ENCODE results near the gene TANC1.

GRCh38 chr2:158994920-158995676 lies 26.7 kb downstream of the TANC1 start:
- TF ChIP-seq, protein P1, sequence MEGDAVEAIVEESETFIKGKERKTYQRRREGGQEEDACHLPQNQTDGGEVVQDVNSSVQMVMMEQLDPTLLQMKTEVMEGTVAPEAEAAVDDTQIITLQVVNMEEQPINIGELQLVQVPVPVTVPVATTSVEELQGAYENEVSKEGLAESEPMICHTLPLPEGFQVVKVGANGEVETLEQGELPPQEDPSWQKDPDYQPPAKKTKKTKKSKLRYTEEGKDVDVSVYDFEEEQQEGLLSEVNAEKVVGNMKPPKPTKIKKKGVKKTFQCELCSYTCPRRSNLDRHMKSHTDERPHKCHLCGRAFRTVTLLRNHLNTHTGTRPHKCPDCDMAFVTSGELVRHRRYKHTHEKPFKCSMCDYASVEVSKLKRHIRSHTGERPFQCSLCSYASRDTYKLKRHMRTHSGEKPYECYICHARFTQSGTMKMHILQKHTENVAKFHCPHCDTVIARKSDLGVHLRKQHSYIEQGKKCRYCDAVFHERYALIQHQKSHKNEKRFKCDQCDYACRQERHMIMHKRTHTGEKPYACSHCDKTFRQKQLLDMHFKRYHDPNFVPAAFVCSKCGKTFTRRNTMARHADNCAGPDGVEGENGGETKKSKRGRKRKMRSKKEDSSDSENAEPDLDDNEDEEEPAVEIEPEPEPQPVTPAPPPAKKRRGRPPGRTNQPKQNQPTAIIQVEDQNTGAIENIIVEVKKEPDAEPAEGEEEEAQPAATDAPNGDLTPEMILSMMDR (IDR thresholded peaks at IDR 0.05): no peak
- no peak for TF ChIP-seq POLR2A (IDR thresholded peaks at IDR 0.05)
